Activated naive CD8-positive, alpha-beta T cell treated with anti-CD3 and anti-CD28 coated beads, Interleukin-2, amount 50 U/mL, for 16 hours (primary cell): ENCODE measurements around the gene IER5L.
"Not testable (repeated sequence)": the region's sequence is repeated elsewhere in the genome, so short reads cannot be mapped to it uniquely, and the experiment has no call there.

Experiments used
- DNase-seq: peaks from one replicate; pipeline ENCODE4 v3.0.0-alpha.2; 2020; ENCODE audit warnings: low read depth, low spot score

Gene IER5L

DNA sequence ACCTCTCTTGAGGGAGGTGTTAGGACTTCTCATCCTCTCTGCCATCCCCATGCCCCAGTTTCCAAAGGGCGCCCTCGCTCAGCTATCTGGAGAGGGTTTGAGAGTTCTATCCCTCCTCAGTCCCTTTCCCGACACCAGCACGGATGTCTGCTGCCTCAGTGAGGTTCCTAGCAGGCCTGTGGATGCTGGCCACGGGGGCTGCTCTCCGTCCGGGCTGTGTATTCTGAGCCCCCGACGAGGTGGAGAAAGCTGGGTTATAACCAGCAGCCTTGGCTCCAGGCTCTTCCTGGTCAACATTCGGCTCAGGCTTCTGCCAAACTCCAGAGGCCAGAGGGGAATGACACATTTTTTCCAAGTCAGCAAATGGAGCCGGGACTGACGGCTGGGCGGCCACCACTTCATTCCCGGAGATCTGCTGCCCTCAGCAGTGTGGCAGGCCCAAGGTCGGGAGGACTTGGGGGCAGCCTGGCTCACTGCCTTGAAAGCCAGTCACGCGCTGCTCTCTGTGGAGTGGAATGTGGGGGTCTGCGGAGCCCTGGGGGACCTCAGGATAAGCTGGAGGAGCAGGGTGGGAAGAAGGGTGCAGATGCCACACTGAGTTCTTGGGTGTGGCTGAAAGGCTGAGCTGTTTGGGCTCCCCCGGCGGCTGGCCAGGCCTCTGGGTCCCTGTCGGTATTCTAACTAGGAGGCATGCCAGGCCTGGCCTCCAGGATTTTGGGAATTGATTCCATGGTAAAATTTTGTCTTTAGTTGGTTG, 39.4 kb downstream of the IER5L start:
- DNase-seq = no peak

DNA sequence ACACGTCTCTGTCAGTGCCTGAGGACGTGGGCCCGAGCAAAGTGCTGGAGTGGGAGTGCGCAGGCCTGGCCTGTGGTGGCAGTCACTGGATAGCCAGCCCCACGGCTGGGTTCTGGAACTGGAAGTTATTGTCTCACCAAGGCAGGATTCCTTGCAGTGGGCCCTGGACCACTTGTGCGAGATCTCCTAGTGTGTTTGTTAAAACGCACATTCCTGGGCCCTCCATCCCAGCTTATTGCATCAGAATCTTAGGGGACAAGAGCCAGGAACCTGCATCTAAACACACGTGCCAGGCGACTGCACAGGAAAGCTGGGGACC, 40.0 kb downstream of the IER5L start:
- DNase-seq = no peak

DNA sequence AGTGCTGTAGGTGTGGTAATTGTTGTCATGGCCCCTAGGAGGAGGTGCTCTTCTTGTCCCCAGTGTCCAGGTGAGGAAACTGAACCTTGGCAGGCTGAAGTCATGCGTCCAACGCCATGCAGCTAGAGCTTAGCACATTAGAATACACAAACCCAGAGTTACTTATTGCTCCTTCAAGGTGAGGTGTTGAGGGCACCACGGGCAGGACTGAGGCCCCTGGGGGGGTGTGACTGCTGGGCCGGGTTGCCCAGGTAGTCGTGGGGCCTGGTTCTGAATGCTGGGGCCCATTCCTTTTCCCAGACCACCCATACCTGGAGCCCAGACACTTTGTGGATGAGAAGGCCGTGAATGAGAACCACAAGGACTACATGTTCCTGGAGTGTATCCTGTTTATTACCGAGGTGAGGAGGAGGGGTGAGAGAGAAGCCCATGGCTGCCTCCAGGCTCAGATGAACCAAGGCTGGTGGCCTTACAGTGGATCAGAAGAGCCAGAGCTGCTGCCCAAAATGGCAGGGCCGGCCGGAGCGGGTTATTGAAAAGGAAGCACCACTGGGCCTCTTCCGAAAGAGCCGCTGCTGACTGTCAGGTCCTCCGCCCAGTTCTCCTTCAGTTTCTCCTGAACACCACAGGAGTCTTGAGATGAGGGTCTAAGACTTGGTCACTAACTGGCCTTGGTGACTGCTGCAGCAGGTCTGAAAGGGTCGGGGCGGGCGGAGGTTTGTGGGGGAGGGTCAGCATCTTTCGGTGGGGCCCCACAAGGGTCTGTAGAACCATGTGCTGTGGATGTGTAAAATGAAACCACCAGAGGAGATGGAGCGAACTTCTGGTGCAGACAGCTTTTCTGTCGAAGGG, 40.5 kb downstream of the IER5L start:
- DNase-seq = no peak

DNA sequence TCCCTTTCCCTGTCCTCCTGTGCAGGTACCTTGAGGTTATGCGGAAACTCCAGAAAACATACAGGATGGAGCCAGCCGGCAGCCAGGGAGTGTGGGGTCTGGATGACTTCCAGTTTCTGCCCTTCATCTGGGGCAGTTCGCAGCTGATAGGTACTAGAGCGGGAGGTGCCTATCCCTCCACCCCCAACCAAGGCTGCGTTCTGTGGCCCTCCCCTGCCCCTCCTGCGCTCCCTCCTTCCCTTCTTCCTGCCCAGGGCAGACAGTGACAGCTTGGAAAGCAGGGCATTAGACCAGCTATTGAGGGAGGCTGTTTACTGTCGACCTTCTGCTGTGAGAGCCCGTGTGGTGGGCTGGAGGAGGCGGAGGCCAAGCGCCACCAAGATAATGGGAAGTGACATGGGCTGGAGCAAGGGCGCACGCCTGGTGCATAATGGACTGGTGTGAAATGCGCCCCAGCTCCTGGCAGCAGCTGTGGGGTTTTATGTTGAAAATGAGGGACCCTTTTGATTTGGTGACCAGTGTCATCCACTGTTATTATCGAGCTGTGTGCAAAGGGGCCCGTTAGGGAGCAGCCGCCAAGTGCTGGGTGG, 41.5 kb downstream of the IER5L start:
- no peak for DNase-seq

DNA sequence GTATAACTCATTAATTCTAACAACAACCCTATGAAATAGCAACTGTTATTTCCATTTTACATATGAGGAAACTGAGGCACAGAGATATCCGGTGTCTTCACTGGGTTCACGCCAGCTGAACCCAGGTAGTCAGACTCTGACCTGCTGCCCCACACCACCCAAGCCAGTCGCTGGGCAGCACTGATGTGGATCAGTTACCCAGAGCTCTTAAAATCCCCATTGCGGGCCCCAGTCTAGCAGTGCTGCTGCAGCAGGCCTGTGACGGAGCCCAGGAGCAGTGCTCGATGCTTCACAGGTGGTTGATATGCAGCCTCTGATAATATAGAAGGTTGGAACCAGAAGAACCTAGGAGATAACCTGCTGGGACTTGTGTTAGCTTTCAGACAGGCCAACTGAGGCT, 42.6 kb downstream of the IER5L start:
- no peak for DNase-seq

DNA sequence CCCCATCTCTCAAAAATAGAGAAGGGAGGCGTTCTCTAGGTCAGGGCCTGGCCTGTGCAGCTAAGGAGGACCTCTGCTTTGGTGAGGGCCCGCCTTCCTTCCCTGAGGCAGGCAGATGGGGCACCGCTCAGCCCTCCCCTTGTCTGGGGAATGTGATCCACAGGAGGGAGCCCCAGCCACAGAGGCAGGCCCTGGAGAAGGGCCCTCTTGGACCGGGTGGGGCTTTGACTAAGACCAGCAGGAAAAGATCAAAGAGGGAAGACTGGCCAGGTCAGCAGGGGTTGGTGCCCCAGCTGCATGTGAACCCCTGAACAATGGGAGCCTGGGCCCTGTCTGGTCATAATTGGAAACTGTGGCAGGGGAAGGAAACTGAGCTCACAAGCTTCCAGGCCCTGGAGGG, 45.0 kb downstream of the IER5L start:
- no peak for DNase-seq

DNA sequence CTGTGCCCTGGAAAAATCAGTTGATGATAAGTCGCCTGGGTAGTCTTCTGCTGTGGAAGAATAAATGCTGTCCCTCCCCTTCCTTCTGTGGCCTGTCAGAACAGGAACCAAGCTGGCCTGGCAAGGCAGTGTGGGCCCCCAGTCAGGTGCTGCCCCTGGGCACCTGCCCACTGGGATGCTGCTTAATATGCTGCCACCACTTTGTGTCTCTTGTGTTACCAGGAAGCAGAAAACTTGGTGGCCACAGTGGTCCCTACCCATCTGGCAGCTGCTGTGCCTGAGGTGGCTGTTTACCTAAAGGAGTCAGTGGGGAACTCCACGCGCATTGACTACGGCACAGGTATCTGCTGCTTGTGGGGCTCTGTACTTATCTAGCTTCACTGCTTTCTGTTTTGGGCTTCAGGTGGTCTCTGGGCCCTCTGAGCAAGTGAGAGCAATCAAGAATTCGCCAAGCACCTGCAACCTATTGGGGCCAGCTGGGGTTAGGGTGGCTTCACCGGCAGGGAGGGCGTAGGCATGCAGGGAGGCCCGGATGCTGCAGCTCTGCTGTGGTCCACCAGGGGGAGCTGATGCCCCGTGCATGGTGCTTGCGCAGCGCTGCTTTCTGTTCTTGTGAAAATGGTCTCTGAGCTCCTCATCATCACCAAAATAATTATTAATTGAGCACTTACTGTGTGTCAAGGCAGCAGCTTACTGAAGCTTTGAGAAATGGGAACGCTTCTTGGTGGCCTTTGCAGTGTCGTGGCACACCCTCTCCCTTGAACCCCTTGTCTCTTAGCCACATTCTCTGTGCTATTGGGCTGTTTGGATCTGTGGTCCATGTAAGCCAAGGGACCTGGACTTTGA, 46.5 kb downstream of the IER5L start:
- DNase-seq = peak; percentile 70

DNA sequence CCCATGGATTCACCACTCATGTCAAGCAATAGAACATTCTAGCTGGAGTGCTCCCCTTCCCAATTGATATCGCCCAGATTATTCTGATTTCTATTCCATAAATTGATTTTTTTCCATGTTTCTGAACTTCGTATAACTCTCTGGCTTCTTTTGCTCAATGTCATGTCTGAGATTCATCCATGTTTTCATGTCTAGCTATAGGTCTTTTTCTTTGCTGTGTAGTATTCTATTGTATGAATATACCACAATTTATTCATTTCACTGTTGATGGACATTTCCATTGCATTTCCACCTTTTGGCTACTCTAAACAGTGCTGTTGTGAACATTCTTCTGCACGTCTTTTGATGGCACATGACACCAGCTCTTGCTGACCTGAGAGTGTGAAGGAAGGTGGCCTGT, 47.3 kb downstream of the IER5L start:
- DNase-seq = no peak

DNA sequence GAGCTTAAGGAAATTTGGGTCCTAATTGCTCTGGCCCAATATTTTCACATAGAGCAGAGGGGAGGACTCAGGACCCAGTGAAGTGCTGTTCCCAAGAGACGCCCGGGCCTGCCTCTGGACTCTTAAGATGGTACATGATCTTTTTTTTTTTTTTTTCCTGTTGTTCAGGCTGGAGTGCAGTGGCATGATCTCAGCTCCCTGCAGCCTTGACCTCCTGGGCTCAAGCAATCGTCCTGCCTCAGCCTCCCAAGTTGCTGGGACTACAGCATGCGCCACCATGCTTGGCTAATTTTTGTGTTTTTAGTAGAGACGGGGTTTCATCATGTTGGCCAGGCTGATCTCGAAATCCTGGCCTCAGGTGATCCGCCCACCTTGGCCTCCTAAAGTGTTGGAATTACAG, 47.8 kb downstream of the IER5L start:
- DNase-seq = not testable (repeated sequence)

DNA sequence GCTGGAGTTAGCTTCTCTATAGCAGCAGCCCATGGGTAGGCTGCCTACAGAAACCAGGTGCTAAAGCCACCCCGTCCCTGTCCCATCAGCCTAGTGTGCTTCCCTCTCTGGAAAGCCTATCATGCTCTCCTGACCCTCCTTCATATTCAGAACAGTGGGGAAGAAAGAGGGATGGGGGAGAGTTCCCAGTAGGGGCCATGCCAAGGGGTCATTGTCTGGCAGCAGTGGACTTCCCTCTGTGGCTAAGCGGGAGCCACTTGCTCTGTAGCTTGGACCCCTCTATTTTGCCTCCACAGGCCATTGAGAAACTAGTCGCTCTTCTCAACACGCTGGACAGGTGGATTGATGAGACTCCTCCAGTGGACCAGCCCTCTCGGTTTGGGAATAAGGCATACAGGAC, 49.4 kb downstream of the IER5L start:
- no peak for DNase-seq

DNA sequence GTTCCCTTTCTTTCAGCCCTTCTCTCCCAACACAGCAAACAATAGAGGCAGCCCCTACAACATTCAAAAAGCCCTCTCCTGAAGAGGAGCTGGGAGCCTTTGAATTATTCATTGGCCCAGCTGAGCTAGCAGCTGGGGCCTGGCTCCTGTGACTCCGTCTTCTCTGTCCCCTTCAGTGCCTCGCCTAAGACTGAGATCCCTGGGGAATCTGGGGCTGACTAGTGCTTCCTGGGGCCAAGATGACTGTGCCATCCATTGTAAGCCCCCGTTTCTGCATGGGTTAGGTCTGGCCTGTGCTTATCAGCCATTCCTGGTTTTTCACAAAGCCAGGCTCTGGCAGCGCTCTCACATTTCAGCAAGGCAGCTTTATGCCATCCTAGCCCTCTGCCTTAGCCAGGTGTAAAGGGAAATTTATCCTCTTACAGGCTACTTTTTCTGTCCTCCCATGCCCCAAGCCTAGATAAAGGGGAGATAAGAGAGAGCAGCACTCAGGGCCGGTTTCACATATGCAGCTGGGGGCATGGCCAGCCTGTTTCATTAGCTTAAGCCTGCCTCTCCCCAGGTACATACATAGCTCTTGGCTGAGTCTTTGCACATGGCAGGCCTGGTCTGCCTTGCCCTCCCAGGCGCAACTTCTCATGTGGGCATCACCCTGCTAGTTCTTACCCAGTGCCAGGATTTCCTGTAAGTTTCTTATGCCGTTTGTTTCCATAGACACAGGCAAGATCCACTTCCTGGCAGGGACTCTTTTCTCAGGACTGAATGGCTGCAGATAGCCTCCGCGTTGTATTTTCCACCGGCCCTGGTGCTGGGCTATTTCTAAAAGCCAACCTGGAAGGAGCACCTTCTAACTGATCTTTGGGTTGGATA, 51.1 kb downstream of the IER5L start:
- no peak for DNase-seq
